ENCODE data around the gene MCU. TPM values are rescaled to one million over a fixed set of nuclear protein-coding genes. Genes with fewer than 3 reads are reported as not detected.

Gene MCU
- total RNA-seq, 2 experiments from 2014 or later: 9.4 to 9.9 TPM

DNA sequence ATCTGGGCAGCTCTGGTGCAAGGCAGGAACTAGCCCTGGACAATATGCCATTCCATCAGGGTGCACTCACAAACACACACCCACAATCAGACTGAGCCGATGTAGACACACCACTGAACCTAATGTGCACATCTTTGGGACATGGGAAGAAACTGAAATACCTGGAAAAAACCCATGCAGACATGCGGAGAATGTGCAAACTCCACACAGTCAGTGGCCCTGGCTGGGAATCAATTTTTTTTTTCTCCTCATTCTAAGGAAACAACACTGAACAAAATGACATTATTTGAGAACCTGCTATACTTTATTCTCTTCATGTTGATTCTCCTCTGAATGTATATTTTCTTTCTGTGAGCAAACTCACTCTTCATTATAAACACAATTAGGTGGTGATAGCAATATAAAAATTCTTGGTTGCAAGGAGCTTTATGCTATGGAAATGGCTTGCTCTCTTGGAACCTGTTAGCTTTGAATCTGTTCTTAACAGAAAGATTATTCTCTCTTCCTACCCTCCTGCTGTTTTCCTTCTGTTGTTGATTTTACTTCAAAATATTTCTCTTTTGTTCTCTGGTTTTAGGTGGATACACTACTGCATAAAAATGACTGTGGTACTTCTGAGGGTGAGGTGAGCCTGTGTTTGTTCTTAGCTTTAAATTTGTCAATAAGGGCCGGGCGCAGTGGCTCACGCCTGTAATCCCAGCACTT is 33.1 kb upstream of the MCU start:
- POLR2A ChIA-PET: interaction anchor here (0.5 to 1.5 kb wide), 2 partner anchors 31 to 86 kb away, joined by 3 to 5 read pairs; no protein-coding TSS in a partner anchor
- Histone ChIP-seq H3K9me3 (ENCODE audit: low read length) (no peaks in the 10 kb centered on the region), H3K4me2 (ENCODE audit: low read length) (no peak overlapping the region), H3K79me2 (ENCODE audit: insufficient read depth, low read depth, low read length) (no peaks in the 10 kb centered on the region), H2AFZ (ENCODE audit: low read length) (no peak overlapping the region), H3K36me3 (ENCODE audit: insufficient read depth, low read length) (no peaks in the 10 kb centered on the region), H4K20me1 (ENCODE audit: insufficient read depth, low read length) (no peaks in the 10 kb centered on the region), H3K9me2 (ENCODE audit: insufficient read depth, low read length) (no peaks in the 10 kb centered on the region), H3K4me1 (ENCODE audit: insufficient read depth, low read length, poor library complexity, severe bottlenecking) (no peaks in the 10 kb centered on the region), H3K4me3 (ENCODE audit: low read depth, low read length, poor library complexity, severe bottlenecking) (no peak overlapping the region), H3K27ac (ENCODE audit: low read depth, low read length, poor library complexity, severe bottlenecking) (no peak overlapping the region)
- no TSS peak for BruUV-seq (replicated peaks)
- CTCF ChIA-PET (ENCODE audit: unreplicated experiment): no interaction called here
- DNase-seq (ENCODE audit: low spot score): no peak
- TF ChIP-seq, protein P1, sequence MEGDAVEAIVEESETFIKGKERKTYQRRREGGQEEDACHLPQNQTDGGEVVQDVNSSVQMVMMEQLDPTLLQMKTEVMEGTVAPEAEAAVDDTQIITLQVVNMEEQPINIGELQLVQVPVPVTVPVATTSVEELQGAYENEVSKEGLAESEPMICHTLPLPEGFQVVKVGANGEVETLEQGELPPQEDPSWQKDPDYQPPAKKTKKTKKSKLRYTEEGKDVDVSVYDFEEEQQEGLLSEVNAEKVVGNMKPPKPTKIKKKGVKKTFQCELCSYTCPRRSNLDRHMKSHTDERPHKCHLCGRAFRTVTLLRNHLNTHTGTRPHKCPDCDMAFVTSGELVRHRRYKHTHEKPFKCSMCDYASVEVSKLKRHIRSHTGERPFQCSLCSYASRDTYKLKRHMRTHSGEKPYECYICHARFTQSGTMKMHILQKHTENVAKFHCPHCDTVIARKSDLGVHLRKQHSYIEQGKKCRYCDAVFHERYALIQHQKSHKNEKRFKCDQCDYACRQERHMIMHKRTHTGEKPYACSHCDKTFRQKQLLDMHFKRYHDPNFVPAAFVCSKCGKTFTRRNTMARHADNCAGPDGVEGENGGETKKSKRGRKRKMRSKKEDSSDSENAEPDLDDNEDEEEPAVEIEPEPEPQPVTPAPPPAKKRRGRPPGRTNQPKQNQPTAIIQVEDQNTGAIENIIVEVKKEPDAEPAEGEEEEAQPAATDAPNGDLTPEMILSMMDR (conservative IDR thresholded peaks at IDR 0.05; ENCODE audit: low read length): no peak
- intact Hi-C loops (cut with micrococcal nuclease; ENCODE audit: unreplicated experiment): no loop called here

- H3K27ac ChIP-seq (ENCODE audit: low read depth, low read length, poor library complexity, severe bottlenecking): no peak overlapping the region
- no peaks in the 10 kb centered on the region for H3K9me2 ChIP-seq (ENCODE audit: insufficient read depth, low read length)
- intact Hi-C loops (cut with micrococcal nuclease; ENCODE audit: unreplicated experiment): no loop called here
- no peaks in the 10 kb centered on the region for H4K20me1 ChIP-seq (ENCODE audit: insufficient read depth, low read length)
- no peak overlapping the region for H3K4me3 ChIP-seq (ENCODE audit: low read depth, low read length, poor library complexity, severe bottlenecking)
- H3K9me3 ChIP-seq (ENCODE audit: low read length): no peaks in the 10 kb centered on the region
- H3K79me2 ChIP-seq (ENCODE audit: insufficient read depth, low read depth, low read length): no peaks in the 10 kb centered on the region
- TF ChIP-seq EZH2phosphoT487 (IDR thresholded peaks at IDR 0.05; ENCODE audit: borderline replicate concordance, low read depth, low read length): no peak
- TF ChIP-seq, protein P1 (conservative IDR thresholded peaks at IDR 0.05; ENCODE audit: low read length): no peak
- no peaks in the 10 kb centered on the region for H3K4me1 ChIP-seq (ENCODE audit: insufficient read depth, low read length, poor library complexity, severe bottlenecking)
- CTCF ChIA-PET (ENCODE audit: unreplicated experiment): no interaction called here
- POLR2A ChIA-PET: interaction anchor here (0.7 kb wide), 2 partner anchors 44 to 761 kb away, joined by 3 to 5 read pairs; no protein-coding TSS in a partner anchor
- no peak for DNase-seq (ENCODE audit: low spot score)
- no peak overlapping the region for H3K4me2 ChIP-seq (ENCODE audit: low read length)
- no peaks in the 10 kb centered on the region for H3K36me3 ChIP-seq (ENCODE audit: insufficient read depth, low read length)
- H2AFZ ChIP-seq (ENCODE audit: low read length): no peak overlapping the region
- BruUV-seq (replicated peaks): no TSS peak
Measured at GRCh38 chr10:72659694-72660093, 32.2 kb upstream of the MCU start.

- no TSS peak for BruUV-seq (replicated peaks)
- Histone ChIP-seq H3K36me3 (ENCODE audit: insufficient read depth, low read length) (no peaks in the 10 kb centered on the region), H4K20me1 (ENCODE audit: insufficient read depth, low read length) (no peaks in the 10 kb centered on the region), H3K4me1 (ENCODE audit: insufficient read depth, low read length, poor library complexity, severe bottlenecking) (no peaks in the 10 kb centered on the region), H3K4me3 (ENCODE audit: low read depth, low read length, poor library complexity, severe bottlenecking) (no peak overlapping the region), H2AFZ (ENCODE audit: low read length) (no peak overlapping the region), H3K9me3 (ENCODE audit: low read length) (no peaks in the 10 kb centered on the region), H3K9me2 (ENCODE audit: insufficient read depth, low read length) (no peaks in the 10 kb centered on the region), H3K27ac (ENCODE audit: low read depth, low read length, poor library complexity, severe bottlenecking) (no peak overlapping the region), H3K79me2 (ENCODE audit: insufficient read depth, low read depth, low read length) (no peaks in the 10 kb centered on the region), H3K4me2 (ENCODE audit: low read length) (no peak overlapping the region)
- intact Hi-C loops (cut with micrococcal nuclease; ENCODE audit: unreplicated experiment): no loop called here
- no peak for DNase-seq (ENCODE audit: low spot score)
- TF ChIP-seq, protein P1 (conservative IDR thresholded peaks at IDR 0.05; ENCODE audit: low read length): no peak
- TF ChIP-seq EZH2phosphoT487 (IDR thresholded peaks at IDR 0.05; ENCODE audit: borderline replicate concordance, low read depth, low read length): no peak
- ChIA-PET POLR2A (interaction anchor here (0.7 kb wide), 2 partner anchors 44 to 761 kb away, joined by 3 to 5 read pairs; no protein-coding TSS in a partner anchor), CTCF (ENCODE audit: unreplicated experiment) (no interaction called here)
Measured at GRCh38 chr10:72660220-72660619, 31.7 kb upstream of the MCU start.
